IMR-90 (cell line): ENCODE data around the gene TEX48.

Source experiments
- MAFK ChIP-seq: IDR thresholded peaks from 2 replicates; pipeline ENCODE4 v1.6.1; 2012; ENCODE audit warnings: low read depth, low read length, improper control_type of control experiment
- MXI1 ChIP-seq: IDR thresholded peaks from 2 replicates; pipeline ENCODE4 v1.6.1; 2012; ENCODE audit warnings: low read depth, mild to moderate bottlenecking, low read length, moderate library complexity, borderline replicate concordance
- NFE2L2 ChIP-seq: fragments of 150-350 bp; IDR thresholded peaks from 2 replicates; pipeline ENCODE4 v1.6.1; 2016; ENCODE audit warnings: low read depth, mild to moderate bottlenecking, low read length
- POLR2A ChIP-seq: IDR thresholded peaks from 2 replicates; pipeline ENCODE4 v1.6.1; 2012; ENCODE audit warnings: mild to moderate bottlenecking, low read depth, low read length
- RAD21 ChIP-seq: IDR thresholded peaks from 2 replicates; pipeline ENCODE4 v1.6.1; 2012; ENCODE audit warnings: low read length, improper control_type of control experiment
- RFX5 ChIP-seq: IDR thresholded peaks from 2 replicates; pipeline ENCODE4 v1.8.0; 2012; ENCODE audit warnings: low read depth, mild to moderate bottlenecking, low read length, moderate library complexity
- SMC3 ChIP-seq: fragments of 150-350 bp; IDR thresholded peaks from 2 replicates; pipeline ENCODE4 v1.6.1; 2016; ENCODE audit warnings: low read depth, mild to moderate bottlenecking, antibody characterized with exemption, low read length, moderate library complexity
- USF2 ChIP-seq: fragments of 150-350 bp; IDR thresholded peaks from 2 replicates; pipeline ENCODE4 v1.6.1; 2017; ENCODE audit warnings: mild to moderate bottlenecking, antibody characterized with exemption, low read length, low read depth
- TF ChIP-seq, protein P1 (sequence below): conservative IDR thresholded peaks from 2 replicates; pipeline ENCODE4 v1.5.1; 2012; ENCODE audit warnings: mild to moderate bottlenecking, low read depth, low read length, improper control_type of control experiment

DNA sequence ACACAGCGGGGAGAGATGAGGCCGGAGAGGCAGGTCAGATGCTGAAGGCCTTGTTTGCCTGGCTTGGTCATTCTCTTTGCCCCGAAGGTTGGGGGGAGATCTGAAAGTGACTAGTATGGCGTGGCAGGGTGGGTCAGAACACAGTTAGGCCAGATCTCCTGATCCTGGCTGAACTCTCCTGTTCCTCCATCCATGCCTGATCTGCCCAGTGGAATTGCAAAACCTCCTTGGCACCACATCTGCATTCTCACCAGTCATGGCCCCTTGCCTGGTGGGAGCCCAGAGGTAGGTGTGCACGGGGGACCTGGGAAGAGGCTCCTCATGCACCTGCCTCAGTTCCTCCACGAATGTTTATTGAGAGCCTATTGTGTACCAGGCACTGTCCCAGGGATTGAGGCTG lies 47.6 kb downstream of the TEX48 start:
- TF ChIP-seq, protein P1, sequence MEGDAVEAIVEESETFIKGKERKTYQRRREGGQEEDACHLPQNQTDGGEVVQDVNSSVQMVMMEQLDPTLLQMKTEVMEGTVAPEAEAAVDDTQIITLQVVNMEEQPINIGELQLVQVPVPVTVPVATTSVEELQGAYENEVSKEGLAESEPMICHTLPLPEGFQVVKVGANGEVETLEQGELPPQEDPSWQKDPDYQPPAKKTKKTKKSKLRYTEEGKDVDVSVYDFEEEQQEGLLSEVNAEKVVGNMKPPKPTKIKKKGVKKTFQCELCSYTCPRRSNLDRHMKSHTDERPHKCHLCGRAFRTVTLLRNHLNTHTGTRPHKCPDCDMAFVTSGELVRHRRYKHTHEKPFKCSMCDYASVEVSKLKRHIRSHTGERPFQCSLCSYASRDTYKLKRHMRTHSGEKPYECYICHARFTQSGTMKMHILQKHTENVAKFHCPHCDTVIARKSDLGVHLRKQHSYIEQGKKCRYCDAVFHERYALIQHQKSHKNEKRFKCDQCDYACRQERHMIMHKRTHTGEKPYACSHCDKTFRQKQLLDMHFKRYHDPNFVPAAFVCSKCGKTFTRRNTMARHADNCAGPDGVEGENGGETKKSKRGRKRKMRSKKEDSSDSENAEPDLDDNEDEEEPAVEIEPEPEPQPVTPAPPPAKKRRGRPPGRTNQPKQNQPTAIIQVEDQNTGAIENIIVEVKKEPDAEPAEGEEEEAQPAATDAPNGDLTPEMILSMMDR, result no peak
- no peak for TF ChIP-seq MAFK
- no peak for TF ChIP-seq USF2
- no peak for TF ChIP-seq RFX5
- no peak for TF ChIP-seq NFE2L2
- no peak for TF ChIP-seq MXI1
- TF ChIP-seq SMC3, result no peak
- TF ChIP-seq POLR2A, result no peak
- no peak for TF ChIP-seq RAD21
